Inferior parietal cortex (tissue), 1 donor: ENCODE results near the gene SRRD.
"Not testable (repeated sequence)": the region's sequence is repeated elsewhere in the genome, so short reads cannot be mapped to it uniquely, and the experiment has no call there.

Experiments used
- DNase-seq: peaks from one replicate; pipeline ENCODE4 v3.0.0-alpha.2; 2016; ENCODE audit errors: extremely low spot score

The SRRD gene

DNA sequence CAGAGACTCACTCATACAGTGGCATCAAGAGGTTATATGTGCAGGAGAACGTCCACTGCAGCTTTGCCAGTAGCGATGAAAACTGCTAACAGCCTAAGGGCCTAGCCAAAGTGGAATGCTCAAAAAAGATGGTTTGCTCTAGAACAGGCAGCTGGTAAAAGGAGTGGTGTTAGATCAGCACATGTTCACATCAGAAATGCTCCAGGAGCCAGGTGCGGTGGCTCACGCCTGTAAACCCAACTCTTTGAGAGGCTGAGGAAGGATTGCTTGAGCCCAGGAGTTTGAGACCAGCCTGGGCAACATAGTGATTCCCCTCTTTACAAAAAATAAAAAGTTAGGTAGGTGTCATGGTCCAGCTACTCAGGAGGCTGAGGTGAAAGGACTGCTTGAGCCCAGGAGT is 38.9 kb downstream of the SRRD start:
- no peak for DNase-seq

DNA sequence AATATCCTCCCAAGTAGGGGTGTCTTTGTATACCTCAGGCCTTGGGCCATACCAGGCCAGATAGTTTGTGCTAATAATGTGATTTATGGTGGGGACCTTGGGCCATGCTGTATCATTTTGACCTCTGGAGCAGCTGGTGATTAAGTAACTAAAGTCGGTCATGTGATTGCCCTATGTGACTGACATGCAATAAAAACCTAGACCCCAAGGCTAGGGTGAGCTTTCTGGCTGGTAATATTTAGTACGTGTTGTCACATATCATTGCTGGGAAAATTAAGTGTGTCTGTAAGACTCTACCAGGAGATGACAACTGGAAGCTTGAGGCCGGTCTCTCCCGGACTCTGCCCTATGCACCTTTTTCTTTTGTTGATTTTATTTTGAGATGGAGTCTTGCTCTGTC is 41.2 kb downstream of the SRRD start:
- DNase-seq = no peak

DNA sequence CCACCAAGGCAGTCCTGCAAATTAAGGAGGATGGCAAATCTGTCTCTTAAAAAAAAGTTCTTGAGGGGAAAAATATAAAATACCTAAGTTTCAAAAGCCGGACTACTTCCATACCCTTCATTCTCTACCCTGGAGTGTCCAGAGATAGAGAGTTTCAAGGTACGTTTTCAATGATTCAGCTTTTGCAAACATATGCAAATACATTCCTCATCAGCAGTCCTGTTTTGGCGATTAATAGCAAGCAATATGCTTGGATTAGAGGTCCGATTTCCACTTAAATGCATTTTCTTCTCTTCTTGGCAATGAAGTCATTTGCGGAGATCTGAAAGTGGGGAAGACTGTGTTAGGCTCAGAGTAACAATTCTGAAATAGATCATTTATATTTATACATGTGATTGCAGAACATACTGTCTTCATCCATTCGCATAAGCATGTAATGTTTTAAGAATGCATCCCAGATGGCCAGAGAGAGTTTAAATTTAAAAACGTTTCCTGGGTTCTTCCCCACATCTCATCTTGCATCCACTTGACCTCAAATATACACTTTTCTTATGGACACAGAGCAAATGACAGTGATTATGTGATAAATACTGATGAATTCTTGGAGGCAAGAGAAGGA is 42.4 kb downstream of the SRRD start:
- peak; percentile 39 for DNase-seq

DNA sequence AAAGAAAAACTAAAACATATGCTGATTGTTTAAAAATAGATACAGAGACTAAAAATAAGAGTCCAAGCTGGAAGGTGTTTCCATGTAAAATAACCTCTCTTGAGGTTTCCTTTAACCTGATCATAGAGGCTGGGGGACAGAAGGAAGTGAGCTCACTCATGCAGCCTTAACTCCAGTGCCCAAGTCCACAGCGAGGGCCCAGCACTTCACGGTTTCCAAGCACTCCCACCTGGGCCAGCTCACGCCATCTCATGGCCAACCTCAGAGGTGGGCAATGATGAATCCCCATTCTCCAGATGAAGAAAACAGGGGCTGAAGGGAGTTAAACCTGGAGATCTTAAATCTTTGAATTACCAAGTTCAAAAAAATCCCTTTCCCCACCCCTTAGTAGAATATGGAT is 43.5 kb downstream of the SRRD start:
- no peak for DNase-seq

DNA sequence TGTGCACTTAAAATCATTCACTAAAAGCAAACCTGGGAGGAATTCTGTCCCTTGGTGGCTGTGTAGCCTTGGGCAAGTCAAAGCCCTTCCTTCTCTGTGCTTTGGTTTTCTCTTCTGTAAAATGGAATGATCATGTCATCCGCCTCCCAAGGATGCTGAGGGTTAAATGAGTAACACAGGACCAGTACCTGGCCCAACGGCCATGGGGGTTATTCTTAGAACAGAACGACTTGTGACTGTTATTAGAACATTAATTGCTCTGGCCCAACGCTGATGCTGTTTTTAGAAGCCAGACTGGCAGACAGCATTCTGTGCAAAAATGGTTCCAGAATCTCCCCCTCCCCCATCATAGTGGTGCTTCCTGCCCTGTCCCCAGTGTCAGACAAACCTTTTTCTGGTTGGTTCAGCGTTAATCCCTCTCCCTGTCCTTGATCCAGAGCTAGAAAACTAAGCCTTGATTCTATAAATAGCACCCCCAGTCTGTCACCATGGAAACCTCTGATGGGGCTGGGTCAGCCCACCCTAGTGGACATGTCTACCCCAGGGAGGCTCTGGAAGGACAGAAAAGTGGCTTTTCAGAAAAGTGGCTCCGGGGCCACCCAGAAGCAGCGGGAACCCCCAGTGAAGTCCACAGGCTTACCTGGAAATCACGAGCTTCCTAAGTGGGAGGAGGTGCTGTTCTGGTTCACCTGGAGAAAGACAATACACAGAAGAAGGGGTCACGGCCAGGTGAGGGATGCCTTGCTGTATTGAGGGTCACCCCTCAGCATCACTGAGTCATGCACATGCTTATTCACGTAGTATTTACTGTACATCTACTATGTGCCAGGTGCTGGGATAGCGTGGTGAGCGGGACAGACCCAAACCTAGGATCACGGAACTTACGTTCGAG is 44.1 kb downstream of the SRRD start:
- no peak for DNase-seq

DNA sequence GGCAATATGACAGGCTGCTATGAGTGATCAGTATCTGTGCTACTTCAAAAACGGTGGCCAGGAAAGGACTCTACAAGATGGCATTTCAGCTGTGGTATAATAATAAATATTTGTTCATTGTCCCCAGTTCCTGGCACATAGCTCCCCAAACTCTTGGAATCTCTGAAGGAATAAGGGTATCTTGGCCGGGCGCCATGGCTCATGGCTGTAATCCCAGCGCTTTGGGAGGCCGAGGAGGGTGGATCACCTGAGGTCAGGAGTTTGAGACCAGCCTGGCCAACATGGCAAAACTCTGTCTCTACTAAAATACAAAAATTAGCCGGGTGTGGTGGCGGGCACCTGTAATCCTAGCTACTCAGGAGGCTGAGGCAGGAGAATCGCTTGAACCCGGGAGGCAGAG is 44.8 kb downstream of the SRRD start:
- not testable (repeated sequence) for DNase-seq

DNA sequence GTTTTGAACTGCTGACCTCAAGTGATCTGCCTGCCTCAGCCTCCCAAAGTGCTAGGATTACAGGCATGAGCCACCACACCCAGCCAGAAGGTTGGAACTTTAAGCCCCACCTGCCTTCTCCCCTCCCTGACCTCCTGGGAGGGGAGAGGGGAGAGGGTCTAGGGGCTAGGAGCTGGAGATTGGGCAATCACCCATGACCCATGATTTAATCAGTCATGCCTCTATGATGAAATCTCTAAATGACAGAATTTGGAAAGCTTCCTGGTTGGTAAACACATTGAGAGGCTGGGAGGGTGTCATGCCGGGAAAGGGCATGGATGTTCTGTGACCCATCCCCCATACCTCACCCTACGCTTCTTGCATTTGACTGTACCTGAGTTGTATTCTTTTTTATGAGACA is 45.7 kb downstream of the SRRD start:
- no peak for DNase-seq

DNA sequence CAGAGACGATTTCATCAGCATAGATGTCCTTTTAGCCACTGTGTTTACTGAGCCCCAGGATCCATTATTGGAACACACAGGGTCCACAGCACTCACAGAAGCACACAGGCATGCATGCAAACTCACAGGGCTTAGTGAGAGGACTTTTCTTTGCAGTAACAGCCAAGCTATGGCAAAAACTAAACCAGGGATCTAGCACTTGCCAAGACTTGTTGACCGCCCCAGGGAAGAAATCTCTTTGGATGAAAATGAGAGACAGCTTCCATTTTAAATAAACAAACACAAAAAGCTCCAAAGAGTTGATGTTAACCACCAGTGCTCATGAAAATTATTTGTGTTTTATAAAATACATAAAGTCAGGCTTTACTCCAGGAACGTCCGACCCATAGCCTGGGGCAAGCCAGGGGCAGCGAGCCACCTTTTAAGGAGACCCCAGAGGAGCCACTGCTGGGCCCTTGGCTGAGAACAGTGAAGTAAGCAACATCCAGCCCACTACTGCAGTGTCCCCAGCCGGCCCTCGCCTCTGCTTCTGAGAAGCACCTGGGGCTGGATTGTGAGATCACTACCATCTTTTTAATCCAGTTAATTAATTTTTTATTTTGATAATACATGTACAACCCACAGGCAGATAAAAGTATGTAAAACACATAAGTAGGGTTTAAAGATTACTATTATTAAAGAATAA is 50.6 kb downstream of the SRRD start:
- no peak for DNase-seq

DNA sequence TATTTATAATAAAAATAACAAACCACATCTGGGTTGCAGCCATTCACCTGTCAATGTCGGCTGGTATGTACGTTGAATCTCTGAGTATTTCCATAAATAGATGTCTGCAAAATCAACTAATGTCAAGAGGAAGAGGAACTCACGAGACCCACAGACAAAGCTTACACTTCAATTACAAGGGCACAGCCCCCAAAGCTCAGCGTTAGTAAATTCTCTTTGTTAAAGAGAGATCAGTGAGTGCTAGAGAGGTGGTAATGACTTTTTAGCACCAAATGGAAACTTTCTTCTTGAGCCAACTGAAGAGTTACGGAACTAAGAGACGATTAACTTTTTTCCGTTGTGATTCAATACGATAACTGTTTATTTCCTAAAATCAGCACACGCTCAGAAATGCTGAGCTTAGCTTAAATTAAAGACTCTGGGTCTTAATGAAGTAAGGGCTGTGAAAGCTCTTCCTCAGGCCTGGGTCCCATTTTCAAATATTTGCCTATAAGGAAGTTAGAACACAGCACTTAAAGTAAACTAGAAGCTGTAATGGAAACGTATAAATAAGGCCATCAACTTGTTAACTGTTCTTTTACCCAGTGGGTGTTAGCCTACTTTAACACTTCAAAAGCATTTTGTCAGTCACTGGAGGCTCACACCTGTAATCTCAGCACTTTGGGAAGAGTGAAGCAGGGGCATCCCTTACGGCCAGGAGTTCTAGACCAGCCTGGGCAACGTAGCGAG is 51.4 kb downstream of the SRRD start:
- DNase-seq = no peak

DNA sequence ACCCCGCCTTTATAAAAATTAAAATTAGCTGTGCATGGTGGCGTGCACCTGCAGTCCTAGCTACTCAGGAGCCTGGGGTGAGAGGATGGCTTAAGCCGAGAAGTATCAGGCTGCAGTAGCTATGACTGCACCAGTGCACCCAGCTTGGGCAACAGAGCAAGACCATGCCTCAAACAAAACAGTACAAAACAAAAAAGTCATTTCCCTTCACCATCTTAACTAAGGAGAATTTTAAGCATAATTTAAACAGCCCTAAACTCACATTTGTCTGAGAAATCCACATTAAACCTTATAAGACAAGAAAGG is 51.9 kb downstream of the SRRD start:
- DNase-seq = no peak

DNA sequence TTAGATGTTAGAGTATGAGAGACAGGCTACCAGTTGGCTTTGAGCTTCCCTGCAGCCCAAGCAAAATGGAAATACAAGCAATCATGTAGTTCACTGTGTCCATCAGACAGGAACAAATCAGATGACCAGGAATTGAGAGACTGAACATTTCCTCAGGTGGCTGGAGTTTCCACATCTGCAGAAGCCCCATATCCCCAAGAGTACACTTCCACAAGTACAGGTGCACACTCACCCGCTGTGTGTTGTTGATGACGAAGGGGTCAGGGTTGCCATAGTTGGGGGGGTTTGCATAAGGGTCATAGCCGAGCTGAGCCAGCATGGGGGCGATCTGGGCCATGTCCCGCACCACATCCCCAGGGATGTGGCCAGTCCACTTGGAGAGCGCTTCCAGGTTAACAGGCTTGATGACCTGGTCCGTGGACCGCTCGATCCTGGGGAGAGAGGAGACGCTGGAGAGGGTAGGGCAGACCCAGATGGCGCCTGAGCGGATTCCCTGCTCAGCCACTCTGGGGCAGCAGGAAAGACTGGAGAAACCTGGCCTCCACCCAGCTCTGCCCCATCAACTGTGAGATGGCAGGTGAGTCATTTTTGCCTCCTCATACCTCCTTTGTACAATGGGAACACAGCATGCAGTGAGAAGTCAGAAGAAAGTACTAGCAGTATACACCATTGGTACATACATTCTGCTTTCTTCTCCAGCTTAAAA is 52.5 kb downstream of the SRRD start:
- DNase-seq = no peak

DNA sequence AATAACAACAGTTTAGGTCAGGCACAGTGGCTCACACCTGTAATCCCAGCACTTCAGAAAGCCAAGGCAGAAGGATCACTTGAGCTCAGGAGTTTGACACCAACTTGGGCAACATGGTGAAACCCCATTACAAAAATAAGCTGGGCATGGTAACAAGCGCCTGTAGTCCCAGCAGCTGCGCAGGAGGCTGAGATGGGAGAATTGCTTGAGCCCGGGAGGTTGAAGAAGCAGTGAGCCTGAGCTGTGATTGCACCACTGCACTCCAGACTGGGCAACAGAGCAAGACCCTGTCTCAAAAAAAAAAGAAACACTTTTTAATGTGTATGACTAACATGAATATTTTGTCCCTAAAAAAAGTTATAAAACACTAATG is 53.1 kb downstream of the SRRD start:
- DNase-seq = no peak

DNA sequence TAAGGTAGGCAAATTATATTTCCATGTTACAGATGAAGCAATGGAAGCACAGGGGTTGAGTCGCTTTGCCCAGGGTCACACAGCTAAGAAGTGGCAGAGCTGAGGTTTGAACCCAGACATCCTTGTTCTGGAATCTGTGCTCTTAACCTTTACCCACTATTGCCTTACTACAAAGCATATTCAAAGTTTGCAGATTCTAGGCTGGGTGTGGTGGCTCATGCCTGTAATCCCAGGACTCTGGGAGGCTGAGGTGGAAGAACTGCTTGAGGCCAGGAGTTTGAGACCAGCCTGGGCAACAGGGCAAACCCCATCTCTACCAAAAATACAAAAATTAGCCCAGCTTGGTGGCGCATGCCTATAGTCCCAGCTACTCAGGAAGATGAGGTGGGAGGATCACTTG is 56.4 kb downstream of the SRRD start:
- no peak for DNase-seq

DNA sequence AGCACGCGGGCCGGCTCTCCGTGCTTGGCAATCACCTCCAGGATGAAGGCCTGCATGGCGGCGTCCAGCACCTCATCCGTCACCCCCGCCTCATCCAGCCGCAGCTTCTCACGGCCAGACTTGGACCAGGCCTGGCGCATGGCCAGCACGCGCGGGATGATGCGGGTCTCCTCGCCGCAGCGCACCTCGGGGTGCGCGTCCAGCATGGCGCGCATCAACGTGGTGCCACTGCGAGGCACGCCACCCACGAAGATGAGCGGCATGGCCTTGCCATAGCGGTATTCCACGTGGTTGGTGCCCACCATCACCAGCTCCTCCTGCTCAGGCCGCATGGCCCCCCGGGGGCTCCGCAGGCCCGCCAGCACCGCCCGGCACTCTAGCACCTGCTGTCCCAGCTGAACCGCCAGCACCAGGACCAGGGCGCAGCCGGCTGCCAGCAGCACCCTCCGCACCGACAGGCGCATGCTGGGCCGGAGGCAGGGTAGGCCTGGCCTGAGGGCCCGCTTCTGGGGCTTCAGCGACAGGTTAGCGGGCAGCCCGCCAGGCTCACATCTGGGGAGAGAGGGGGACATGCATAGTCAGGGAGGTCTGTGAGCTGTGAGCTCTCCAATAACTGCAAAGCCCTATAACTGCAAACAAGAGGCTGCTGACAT is 57.6 kb downstream of the SRRD start:
- no peak for DNase-seq

DNA sequence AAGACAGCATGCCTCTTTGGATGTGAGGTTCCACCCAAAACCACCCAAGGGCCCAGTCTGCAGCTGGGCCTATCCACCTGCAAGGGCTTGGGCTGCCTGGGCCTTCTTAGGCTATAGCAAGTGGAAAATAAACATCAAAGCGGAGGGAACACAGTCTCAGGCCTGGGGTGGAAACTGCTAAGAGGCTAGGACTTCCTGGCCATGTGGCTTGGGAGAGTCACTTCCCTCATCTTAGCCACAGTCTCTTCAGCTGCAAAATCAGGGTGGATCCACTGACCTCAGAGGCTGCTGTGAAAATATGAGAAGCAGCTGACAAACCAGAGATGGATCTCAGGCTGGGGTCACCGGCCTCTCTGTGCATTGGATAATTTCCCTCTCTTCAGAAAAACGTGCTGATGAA is 59.2 kb downstream of the SRRD start:
- no peak for DNase-seq
